ENCODE results near the gene GPR35. TPM values are rescaled to one million over a fixed set of nuclear protein-coding genes. Genes with fewer than 3 reads are reported as not detected.

Gene GPR35
- total and polyA plus RNA-seq, 2 of the 13 experiments (the other 11 are each of a cell fraction or from before 2014, with no cell fraction given) = 27.1 to 44.2 TPM

DNA sequence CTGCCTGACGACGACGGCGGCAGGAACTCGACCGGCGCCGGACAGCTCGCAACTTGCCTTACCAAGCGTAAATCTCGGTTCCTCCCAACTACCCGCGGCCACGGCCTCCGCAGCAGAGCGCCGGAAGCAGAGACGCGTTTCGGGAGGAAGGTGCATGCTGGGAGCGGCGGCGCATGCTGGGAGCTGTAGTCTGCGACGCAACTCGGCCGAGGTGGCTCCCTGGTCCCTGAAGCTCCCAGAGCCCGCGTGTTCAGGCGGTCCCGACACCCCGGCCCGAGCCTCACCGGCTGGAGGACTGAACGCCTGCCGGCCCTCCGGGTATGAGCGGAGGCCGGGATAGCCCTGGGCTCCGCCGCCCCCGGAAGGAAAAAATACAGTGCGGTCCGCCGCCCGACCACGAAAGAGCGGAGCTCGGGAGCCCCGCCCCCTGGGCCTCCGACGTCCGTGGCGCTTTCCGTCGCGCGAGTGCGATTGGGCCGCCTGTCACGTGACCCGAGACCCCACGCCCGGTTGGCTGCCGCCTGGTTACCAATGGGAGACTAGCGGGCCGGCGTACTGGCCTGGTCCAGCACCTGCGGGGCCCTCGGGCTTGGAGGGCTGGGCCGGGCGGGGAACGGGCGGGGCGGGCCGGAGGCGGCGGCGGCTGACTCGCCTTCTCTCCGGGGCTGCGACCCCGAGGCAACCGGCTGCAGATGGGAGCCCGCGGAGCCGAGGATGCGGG, 38.9 kb upstream of the GPR35 start, which contains the start of gene CAPN10 (continued):
- TF ChIP-seq POLR2AphosphoS2 (IDR thresholded peaks at IDR 0.05; ENCODE audit: low read depth, low read length) (0 out of 2 replicates have a peak, but pooled peaks have one; percentile 66), ZMYM2 (CRISPR knock-in tag; IDR thresholded peaks at IDR 0.05) (no peak), ZNF780A (CRISPR knock-in tag; IDR thresholded peaks at IDR 0.05) (no peak), CBFB (CRISPR knock-in tag; IDR thresholded peaks at IDR 0.05) (peak; percentile 94), MBD4 (IDR thresholded peaks at IDR 0.05; ENCODE audit: borderline replicate concordance, low read length) (no peak), ZNF451 (CRISPR knock-in tag; IDR thresholded peaks at IDR 0.05) (no peak), ZNF598 (CRISPR knock-in tag; IDR thresholded peaks at IDR 0.05; ENCODE audit: borderline replicate concordance) (0 out of 2 replicates have a peak, but pooled peaks have one; percentile 28), ZMYM4 (CRISPR knock-in tag; IDR thresholded peaks at IDR 0.05) (peak; percentile 68; the same call in 1 of the 2 replicates), ZNF552 (CRISPR knock-in tag; IDR thresholded peaks at IDR 0.05; ENCODE audit: borderline replicate concordance) (peak; percentile 64; the same call in 1 of the 2 replicates), MAFK (conservative IDR thresholded peaks at IDR 0.05 in 1 of 2, IDR thresholded peaks at IDR 0.05 in 1 of 2; ENCODE audit: low read length in 2 of 2) (no peak), ZNF160 (CRISPR knock-in tag; IDR thresholded peaks at IDR 0.05) (0 out of 2 replicates have a peak, but pooled peaks have one; percentile 48), NAIF1 (CRISPR knock-in tag; IDR thresholded peaks at IDR 0.05; ENCODE audit: borderline replicate concordance) (0 out of 2 replicates have a peak, but pooled peaks have one; percentile 19), ARNT2 (CRISPR knock-in tag; IDR thresholded peaks at IDR 0.05; ENCODE audit: low read depth) (peak; percentile 38; the same call in 1 of the 2 replicates), ZNF563 (CRISPR knock-in tag; IDR thresholded peaks at IDR 0.05) (peak; percentile 89), HCFC1 (IDR thresholded peaks at IDR 0.05; ENCODE audit: low read depth, low read length) (peak; percentile 96), ZFP90 (CRISPR knock-in tag; IDR thresholded peaks at IDR 0.05; ENCODE audit: borderline replicate concordance) (no peak; the same call in 1 of the 2 replicates), SRSF4 (IDR thresholded peaks at IDR 0.05; ENCODE audit: low read depth, low read length, poor library complexity, severe bottlenecking) (no peak), ZNF883 (CRISPR knock-in tag; IDR thresholded peaks at IDR 0.05; ENCODE audit: not compliant biosample characterization) (peak; percentile 78), CBX1 (IDR thresholded peaks at IDR 0.05; ENCODE audit: low read depth) (peak; percentile 12), FOXJ3 (CRISPR knock-in tag; IDR thresholded peaks at IDR 0.05; ENCODE audit: borderline replicate concordance) (peak; percentile 11; the same call in 1 of the 2 replicates), DR1 (CRISPR knock-in tag; IDR thresholded peaks at IDR 0.05) (peak; percentile 48; the same call in 1 of the 2 replicates)
- TF ChIP-seq, protein P1, sequence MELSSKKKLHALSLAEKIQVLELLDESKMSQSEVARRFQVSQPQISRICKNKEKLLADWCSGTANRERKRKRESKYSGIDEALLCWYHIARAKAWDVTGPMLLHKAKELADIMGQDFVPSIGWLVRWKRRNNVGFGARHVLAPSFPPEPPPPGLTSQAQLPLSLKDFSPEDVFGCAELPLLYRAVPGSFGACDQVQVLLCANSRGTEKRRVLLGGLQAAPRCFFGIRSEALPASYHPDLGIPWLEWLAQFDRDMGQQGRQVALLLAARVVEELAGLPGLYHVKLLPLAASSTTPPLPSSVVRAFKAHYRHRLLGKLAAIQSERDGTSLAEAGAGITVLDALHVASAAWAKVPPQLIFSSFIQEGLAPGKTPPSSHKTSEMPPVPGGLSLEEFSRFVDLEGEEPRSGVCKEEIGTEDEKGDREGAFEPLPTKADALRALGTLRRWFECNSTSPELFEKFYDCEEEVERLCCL (CRISPR knock-in tag; IDR thresholded peaks at IDR 0.05; ENCODE audit: borderline replicate concordance) = no peak
- TF ChIP-seq, protein P2, sequence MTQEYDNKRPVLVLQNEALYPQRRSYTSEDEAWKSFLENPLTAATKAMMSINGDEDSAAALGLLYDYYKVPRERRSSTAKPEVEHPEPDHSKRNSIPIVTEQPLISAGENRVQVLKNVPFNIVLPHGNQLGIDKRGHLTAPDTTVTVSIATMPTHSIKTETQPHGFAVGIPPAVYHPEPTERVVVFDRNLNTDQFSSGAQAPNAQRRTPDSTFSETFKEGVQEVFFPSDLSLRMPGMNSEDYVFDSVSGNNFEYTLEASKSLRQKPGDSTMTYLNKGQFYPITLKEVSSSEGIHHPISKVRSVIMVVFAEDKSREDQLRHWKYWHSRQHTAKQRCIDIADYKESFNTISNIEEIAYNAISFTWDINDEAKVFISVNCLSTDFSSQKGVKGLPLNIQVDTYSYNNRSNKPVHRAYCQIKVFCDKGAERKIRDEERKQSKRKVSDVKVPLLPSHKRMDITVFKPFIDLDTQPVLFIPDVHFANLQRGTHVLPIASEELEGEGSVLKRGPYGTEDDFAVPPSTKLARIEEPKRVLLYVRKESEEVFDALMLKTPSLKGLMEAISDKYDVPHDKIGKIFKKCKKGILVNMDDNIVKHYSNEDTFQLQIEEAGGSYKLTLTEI (CRISPR knock-in tag; conservative IDR thresholded peaks at IDR 0.05) = no peak
- TF ChIP-seq, protein P3, sequence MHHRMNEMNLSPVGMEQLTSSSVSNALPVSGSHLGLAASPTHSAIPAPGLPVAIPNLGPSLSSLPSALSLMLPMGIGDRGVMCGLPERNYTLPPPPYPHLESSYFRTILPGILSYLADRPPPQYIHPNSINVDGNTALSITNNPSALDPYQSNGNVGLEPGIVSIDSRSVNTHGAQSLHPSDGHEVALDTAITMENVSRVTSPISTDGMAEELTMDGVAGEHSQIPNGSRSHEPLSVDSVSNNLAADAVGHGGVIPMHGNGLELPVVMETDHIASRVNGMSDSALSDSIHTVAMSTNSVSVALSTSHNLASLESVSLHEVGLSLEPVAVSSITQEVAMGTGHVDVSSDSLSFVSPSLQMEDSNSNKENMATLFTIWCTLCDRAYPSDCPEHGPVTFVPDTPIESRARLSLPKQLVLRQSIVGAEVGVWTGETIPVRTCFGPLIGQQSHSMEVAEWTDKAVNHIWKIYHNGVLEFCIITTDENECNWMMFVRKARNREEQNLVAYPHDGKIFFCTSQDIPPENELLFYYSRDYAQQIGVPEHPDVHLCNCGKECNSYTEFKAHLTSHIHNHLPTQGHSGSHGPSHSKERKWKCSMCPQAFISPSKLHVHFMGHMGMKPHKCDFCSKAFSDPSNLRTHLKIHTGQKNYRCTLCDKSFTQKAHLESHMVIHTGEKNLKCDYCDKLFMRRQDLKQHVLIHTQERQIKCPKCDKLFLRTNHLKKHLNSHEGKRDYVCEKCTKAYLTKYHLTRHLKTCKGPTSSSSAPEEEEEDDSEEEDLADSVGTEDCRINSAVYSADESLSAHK (CRISPR knock-in tag; IDR thresholded peaks at IDR 0.05; ENCODE audit: borderline replicate concordance) = no peak
